GM19238 (cell line): Measurements from ENCODE around the gene DEFB128.

ENCODE experiments used
- DNase-seq: peaks from one replicate; pipeline ENCODE4 v3.0.0; 2011; ENCODE audit warnings: low spot score; ENCODE audit not compliant: insufficient read length

The DEFB128 gene

DNA sequence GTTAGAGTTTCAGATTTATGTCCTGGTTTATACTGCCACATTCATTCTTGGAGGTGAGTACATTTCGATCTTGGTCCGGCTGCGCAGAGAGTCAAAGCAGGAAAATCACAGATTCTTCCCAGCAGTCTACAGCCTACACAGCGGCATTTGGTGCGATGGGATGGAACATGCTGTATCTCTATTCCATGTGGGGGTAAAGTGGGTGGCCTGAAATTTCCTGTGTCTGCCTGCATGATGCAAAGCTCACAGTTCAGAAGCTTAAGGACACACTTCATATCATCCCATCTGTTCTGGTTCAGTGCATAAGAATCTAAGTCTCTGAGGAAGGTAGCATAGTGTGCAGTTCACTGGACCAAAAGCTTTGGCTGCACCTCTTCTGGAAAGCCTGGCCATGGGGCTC lies 32.4 kb downstream of the DEFB128 start, which contains the start of gene DEFB127:
Gene DEFB127 (plus strand): TSS at position 301 of the 400 bp plus-strand sequence. CDS start 91 bp downstream, at position 392.
- DNase-seq: no peak

DNA sequence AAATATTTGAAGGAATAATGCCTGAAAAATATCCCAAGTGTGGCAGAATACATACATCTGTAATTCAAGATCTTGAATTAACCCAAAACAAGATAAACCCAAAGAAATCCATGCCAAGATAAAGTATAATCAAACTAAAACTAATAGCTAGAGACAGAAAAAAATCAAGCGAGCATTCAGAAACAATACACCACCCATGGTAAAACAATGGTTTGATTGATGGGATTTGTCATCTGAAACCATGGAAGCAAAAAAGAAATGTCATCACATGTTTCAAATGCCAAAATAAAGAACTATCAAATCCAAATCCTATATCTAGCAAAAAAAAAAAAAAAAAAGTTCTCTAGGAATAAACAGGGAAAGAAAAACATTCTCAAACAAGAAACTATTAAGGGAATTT lies 37.4 kb downstream of the DEFB128 start:
- no peak for DNase-seq

DNA sequence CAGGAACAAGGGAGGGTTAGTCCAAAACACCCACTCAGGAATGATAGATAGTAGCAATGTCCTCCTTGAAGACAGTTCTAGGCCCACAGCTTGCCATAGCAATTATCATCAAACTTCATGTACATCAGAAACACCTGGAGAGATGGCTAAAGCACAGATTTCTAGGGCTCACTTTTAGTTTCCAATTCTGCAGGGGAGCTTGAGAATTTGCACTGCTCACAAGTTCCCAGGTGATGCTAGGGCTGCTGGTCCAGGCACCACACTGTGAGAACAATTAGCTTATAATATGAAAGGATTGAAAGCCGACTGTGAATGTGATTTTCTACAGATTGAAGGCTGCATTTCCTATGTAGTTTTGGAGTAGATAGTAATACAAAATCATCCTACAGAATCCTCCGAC lies 43.6 kb downstream of the DEFB128 start:
- DNase-seq: no peak

DNA sequence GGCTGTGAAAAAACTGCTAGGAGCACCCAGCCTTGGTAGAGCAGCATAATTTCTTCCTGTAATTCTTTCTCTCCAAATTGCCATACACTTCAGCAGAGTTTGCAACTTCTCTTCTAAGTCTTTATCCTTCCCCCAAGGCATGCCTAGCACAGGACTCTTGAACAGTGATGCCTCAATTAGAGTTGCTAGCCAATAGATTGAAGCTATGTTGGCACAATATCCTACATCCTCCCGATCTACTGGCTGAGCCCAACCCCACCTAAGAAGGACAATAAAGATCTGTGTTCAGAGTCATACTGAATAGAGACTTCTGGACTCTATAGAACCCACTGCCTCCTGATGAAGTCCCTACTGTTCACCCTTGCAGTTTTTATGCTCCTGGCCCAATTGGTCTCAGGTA lies 47.2 kb downstream of the DEFB128 start, which contains the start of gene DEFB126:
Gene DEFB126 (plus strand): TSS at position 301 of the 400 bp plus-strand sequence. CDS start 39 bp downstream, at position 340.
- DNase-seq: no peak
